Right forelimb (tissue), 1 donor: ENCODE measurements around the gene LMBR1L.
"Not testable (repeated sequence)": the region's sequence is repeated elsewhere in the genome, so short reads cannot be mapped to it uniquely, and the experiment has no call there.

Source experiments
- DNase-seq: peaks from one replicate; pipeline ENCODE4 v3.0.0-alpha.2; 2018

The LMBR1L gene

GRCh38 chr12:49110464-49111155 lies at the start of gene LMBR1L:
LMBR1L (minus strand) TSS chr12:49110847; CDS start chr12:49110555, 292 bp downstream.
- peak; percentile 97 for DNase-seq

- DNase-seq = no peak
Observed at GRCh38 chr12:49160399-49160798, 49.8 kb upstream of the LMBR1L start.

- DNase-seq = no peak
Observed at GRCh38 chr12:49154221-49154620, 43.6 kb upstream of the LMBR1L start.

- no peak for DNase-seq
Observed at GRCh38 chr12:49147384-49147783, 36.7 kb upstream of the LMBR1L start.

- DNase-seq = no peak
Observed at GRCh38 chr12:49146406-49146805, 35.8 kb upstream of the LMBR1L start.

GRCh38 chr12:49144384-49144783 lies 33.7 kb upstream of the LMBR1L start:
- DNase-seq = no peak

- no peak for DNase-seq
Observed at GRCh38 chr12:49138999-49139398, 28.4 kb upstream of the LMBR1L start.

- no peak for DNase-seq
Observed at GRCh38 chr12:49138587-49138986, 27.9 kb upstream of the LMBR1L start.

- no peak for DNase-seq
Observed at GRCh38 chr12:49137476-49137875, 26.8 kb upstream of the LMBR1L start.

GRCh38 chr12:49136997-49137396 lies 26.4 kb upstream of the LMBR1L start:
- DNase-seq = not testable (repeated sequence)

GRCh38 chr12:49133590-49133989 lies 22.9 kb upstream of the LMBR1L start:
- DNase-seq = no peak

- no peak for DNase-seq
Observed at GRCh38 chr12:49133014-49133413, 22.4 kb upstream of the LMBR1L start.

GRCh38 chr12:49131894-49132461 lies 21.3 kb upstream of the LMBR1L start:
- peak; percentile 48 for DNase-seq

- DNase-seq = peak; percentile 95
Observed at GRCh38 chr12:49131051-49131893, 20.6 kb upstream of the LMBR1L start, which contains the start of gene TUBA1B. TUBA1B (minus strand) TSS chr12:49131395; CDS start chr12:49131300, 95 bp downstream.

- peak; percentile 93 for DNase-seq
Observed at GRCh38 chr12:49130151-49131050, 19.8 kb upstream of the LMBR1L start.

- peak; percentile 44 for DNase-seq
Observed at GRCh38 chr12:49129332-49130150, 18.9 kb upstream of the LMBR1L start.

- DNase-seq = not testable (repeated sequence)
Observed at GRCh38 chr12:49127971-49128370, 17.3 kb upstream of the LMBR1L start.

GRCh38 chr12:49126852-49127763 lies 16.5 kb upstream of the LMBR1L start:
- DNase-seq = no peak

- DNase-seq = no peak
Observed at GRCh38 chr12:49121047-49121696, 10.5 kb upstream of the LMBR1L start.

- no peak for DNase-seq
Observed at GRCh38 chr12:49111206-49111605, 559 bp upstream of the LMBR1L start.
